ENCODE results near the gene CWC22. TPM values are rescaled to one million over a fixed set of nuclear protein-coding genes. Genes with fewer than 3 reads are reported as not detected.
A peak's percentile ranks its signal among the peaks of the same experiment; 100 is the strongest.
"Not testable (repeated sequence)": the region's sequence is repeated elsewhere in the genome, so short reads cannot be mapped to it uniquely, and the experiment has no call there.

CWC22 gene
- total RNA-seq, 1 donor from 2014 or later, result 24.4 TPM

GRCh38 chr2:180003073-180003472, 4.0 kb downstream of the CWC22 start:
- no peak for DNase-seq

GRCh38 chr2:180002198-180002770, 4.8 kb downstream of the CWC22 start:
- DNase-seq, result no peak

GRCh38 chr2:180001726-180002125, 5.4 kb downstream of the CWC22 start:
- DNase-seq, result no peak

- DNase-seq, result no peak
Observed at GRCh38 chr2:180000434-180000833, 6.7 kb downstream of the CWC22 start.

GRCh38 chr2:179999000-179999399, 8.1 kb downstream of the CWC22 start:
- no peak for DNase-seq

GRCh38 chr2:179995741-179996515, 11.2 kb downstream of the CWC22 start:
- no peak for DNase-seq

GRCh38 chr2:179991344-179991743, 15.8 kb downstream of the CWC22 start:
- DNase-seq, result no peak

GRCh38 chr2:179990676-179991317, 16.3 kb downstream of the CWC22 start:
- DNase-seq, result no peak

GRCh38 chr2:179987916-179988315, 19.2 kb downstream of the CWC22 start:
- no peak for DNase-seq

GRCh38 chr2:179985163-179985820, 21.8 kb downstream of the CWC22 start:
- no peak for DNase-seq

- no peak for DNase-seq
Observed at GRCh38 chr2:179983250-179983932, 23.7 kb downstream of the CWC22 start.

- no peak for DNase-seq
Observed at GRCh38 chr2:179981085-179981484, 26.0 kb downstream of the CWC22 start.

GRCh38 chr2:179974761-179975160, 32.3 kb downstream of the CWC22 start:
- no peak for DNase-seq

- DNase-seq, result no peak
Observed at GRCh38 chr2:179966778-179967394, 40.2 kb downstream of the CWC22 start.

GRCh38 chr2:179965291-179966258, 41.5 kb downstream of the CWC22 start:
- no peak for DNase-seq

GRCh38 chr2:179963626-179964025, 43.5 kb downstream of the CWC22 start:
- DNase-seq, result no peak

GRCh38 chr2:179958251-179958650, 48.8 kb downstream of the CWC22 start:
- not testable (repeated sequence) for DNase-seq

GRCh38 chr2:179954026-179954425, 53.1 kb downstream of the CWC22 start:
- DNase-seq, result peak; percentile 3

GRCh38 chr2:179953359-179953758, 53.7 kb downstream of the CWC22 start:
- DNase-seq, result no peak

GRCh38 chr2:179952658-179953057, 54.4 kb downstream of the CWC22 start:
- no peak for DNase-seq

- no peak for DNase-seq
Observed at GRCh38 chr2:179951680-179952079, 55.4 kb downstream of the CWC22 start.

Data from tongue (tissue), 2 donors.